HCT116 (cell line): ENCODE measurements around the gene ARIH2. TPM values are rescaled to one million over a fixed set of nuclear protein-coding genes. Genes with fewer than 3 reads are reported as not detected.

Experiments
- ATAC-seq: fragments of 200-7000 bp; cut with Tn5 transposase; 2 replicates; pipeline ENCODE4 v1.9.1; 2020; ENCODE audit warnings: mild to moderate bottlenecking, moderate library complexity
- BruUV-seq: library from RNA; stranded (reverse); fragments of 400-500 nt; replicated peaks from 2 replicates; lab custom pipeline; 2021; lab: Mats Ljungman, UMichigan
- CTCF ChIA-PET: fragments of 300-600 bp; sonication (Branson Sonifier 250); formaldehyde crosslinking; loops from one replicate; lab custom pipeline; 2021; ENCODE audit warnings: antibody characterized with exemption; lab: Charles Lee
- POLR2A ChIA-PET: fragments of 300-600, 350-600 bp; sonication (Branson Sonifier 250); formaldehyde crosslinking; loops from one replicate; lab custom pipeline; 2021; ENCODE audit warnings: antibody characterized with exemption; lab: Charles Lee
- RAD21 ChIA-PET, 2 experiments: fragments of 300-600 bp; sonication (Branson Sonifier 250); formaldehyde crosslinking; loops; one replicate each; lab custom pipeline; 2023; ENCODE audit warnings: low total read pairs in 2 of 2; ENCODE audit not compliant: uncharacterized antibody in 2 of 2, unreplicated experiment in 2 of 2, low non-redundant PET in 1 of 2; lab: Charles Lee
- DNase-seq: peaks from one replicate; pipeline ENCODE4 v3.0.0-alpha.2; 2010; ENCODE audit warnings: low read depth, low spot score
- H2AFZ ChIP-seq: fragments of 200-600 bp; shearing (Covaris generic), sonication (generic); 2 replicates; pipeline ENCODE4 v1.6.1; 2017; ENCODE audit warnings: low read depth, mixed run types, mixed read lengths, antibody characterized with exemption, low read length; ENCODE audit not compliant: poor library complexity, severe bottlenecking
- H3K27ac ChIP-seq: 2 replicates; pipeline ENCODE4 v1.5.1; 2012; ENCODE audit warnings: low read depth, low read length
- H3K27me3 ChIP-seq: fragments of 200-600 bp; sonication (generic); 2 replicates; pipeline ENCODE4 v1.6.1; 2016; ENCODE audit warnings: mixed run types, low read length, mixed read lengths; ENCODE audit not compliant: insufficient read depth
- H3K36me3 ChIP-seq, 2 experiments: fragments of 200-500 bp in 1 of 2; fragments of 200-600 bp in 1 of 2; sonication (Bioruptor generic) in 1 of 2; sonication (generic) in 1 of 2; 2 replicates each; pipeline versions ENCODE4 v1.5.1 to v1.6.1; 2014 to 2016; ENCODE audit warnings: low read length in 2 of 2, inconsistent platforms in 1 of 2, mixed read lengths in 1 of 2, mixed run types in 1 of 2; ENCODE audit not compliant: insufficient read depth in 2 of 2, control insufficient read depth in 1 of 2
- H3K4me1 ChIP-seq, 2 experiments: fragments of 200-600 bp in 1 of 2; sonication (generic) in 1 of 2; 2 replicates each; pipeline versions ENCODE4 v1.5.1 to v1.6.1; 2012 to 2017; ENCODE audit warnings: low read length in 2 of 2, inconsistent platforms in 1 of 2, mild to moderate bottlenecking in 1 of 2, mixed read lengths in 1 of 2, mixed run types in 1 of 2, moderate library complexity in 1 of 2; ENCODE audit not compliant: insufficient read depth in 2 of 2, control insufficient read depth in 1 of 2
- H3K4me2 ChIP-seq: fragments of 200-600 bp; sonication (generic); 2 replicates; pipeline ENCODE4 v1.6.1; 2017; ENCODE audit warnings: mixed run types, low read length, mixed read lengths
- H3K4me3 ChIP-seq, 2 experiments: fragments of 200-600 bp in 1 of 2; sonication (generic) in 1 of 2; replicated peaks in 1 of 2; 2 replicates each; pipeline ENCODE4 v1.5.1; 2011 to 2016; ENCODE audit warnings: low read length in 2 of 2, control low read depth in 1 of 2, low read depth in 1 of 2, mild to moderate bottlenecking in 1 of 2, mixed read lengths in 1 of 2, mixed run types in 1 of 2
- H3K79me2 ChIP-seq: fragments of 200-600 bp; sonication (generic); 2 replicates; pipeline ENCODE4 v1.6.1; 2017; ENCODE audit warnings: mild to moderate bottlenecking, mixed run types, low read length, moderate library complexity, mixed read lengths; ENCODE audit not compliant: insufficient read depth
- H3K9ac ChIP-seq: fragments of 200-600 bp; sonication (generic); 2 replicates; pipeline ENCODE4 v1.6.1; 2016; ENCODE audit warnings: low read length, mixed read lengths
- H3K9me2 ChIP-seq: fragments of 200-600 bp; sonication (generic), shearing (Covaris generic); 2 replicates; pipeline ENCODE4 v1.6.1; 2017; ENCODE audit warnings: mixed run types, mild to moderate bottlenecking, moderate library complexity; ENCODE audit not compliant: insufficient read depth
- H3K9me3 ChIP-seq, 2 experiments: fragments of 200-500 bp in 1 of 2; fragments of 200-600 bp in 1 of 2; sonication (Bioruptor generic) in 1 of 2; sonication (generic) in 1 of 2; 2 replicates each; pipeline ENCODE4 v1.6.1; 2014 to 2017; ENCODE audit warnings: low read length in 2 of 2, mixed read lengths in 2 of 2, inconsistent platforms in 1 of 2, low read depth in 1 of 2, mild to moderate bottlenecking in 1 of 2, mixed run types in 1 of 2, moderate library complexity in 1 of 2; ENCODE audit not compliant: control insufficient read depth in 1 of 2, insufficient read depth in 1 of 2
- H4K20me1 ChIP-seq: fragments of 200-600 bp; sonication (generic), shearing (Covaris generic); 2 replicates; pipeline ENCODE4 v1.6.1; 2017; ENCODE audit warnings: mixed run types, mild to moderate bottlenecking, moderate library complexity; ENCODE audit not compliant: insufficient read depth
- CEBPB ChIP-seq: IDR thresholded peaks from 2 replicates; pipeline ENCODE4 v1.6.1; 2012; ENCODE audit warnings: low read depth
- EGR1 ChIP-seq: IDR thresholded peaks from 2 replicates; pipeline ENCODE4 v1.6.1; 2012; ENCODE audit warnings: low read depth
- EZH2 ChIP-seq: fragments of 200-600 bp; sonication (generic); IDR thresholded peaks from 2 replicates; pipeline ENCODE4 v1.6.1; 2017; ENCODE audit warnings: antibody characterized with exemption, mixed run types
- EZH2phosphoT487 ChIP-seq: fragments of 200-600 bp; IDR thresholded peaks from 2 replicates; pipeline ENCODE4 v1.6.1; 2018; ENCODE audit warnings: antibody characterized with exemption, borderline replicate concordance
- POLR2A ChIP-seq: IDR thresholded peaks from 2 replicates; pipeline ENCODE4 v1.7.0; 2011; ENCODE audit warnings: borderline replicate concordance; ENCODE audit not compliant: insufficient read depth, insufficient read length; ENCODE audit errors: extremely low read depth
- RAD21 ChIP-seq: IDR thresholded peaks from 2 replicates; pipeline ENCODE4 v1.6.1; 2012; ENCODE audit warnings: low read depth, mild to moderate bottlenecking
- SIN3A ChIP-seq: IDR thresholded peaks from 2 replicates; pipeline ENCODE4 v1.6.1; 2012; ENCODE audit warnings: low read depth
- SP1 ChIP-seq: IDR thresholded peaks from 2 replicates; pipeline ENCODE4 v1.6.1; 2012; ENCODE audit warnings: low read depth
- SRF ChIP-seq: IDR thresholded peaks from 2 replicates; pipeline ENCODE4 v1.6.1; 2012; ENCODE audit warnings: low read depth
- TCF7L2 ChIP-seq: IDR thresholded peaks from 2 replicates; pipeline ENCODE4 v1.7.0; 2011; ENCODE audit warnings: borderline replicate concordance, inconsistent platforms; ENCODE audit not compliant: insufficient read depth, insufficient read length; ENCODE audit errors: extremely low read depth
- YY1 ChIP-seq: IDR thresholded peaks from 2 replicates; pipeline ENCODE4 v1.6.1; 2011; ENCODE audit warnings: low read length, low read depth, moderate library complexity, mild to moderate bottlenecking; ENCODE audit not compliant: insufficient replicate concordance; ENCODE audit errors: extremely low read depth
- ZBTB33 ChIP-seq: IDR thresholded peaks from 2 replicates; pipeline ENCODE4 v1.6.1; 2011; ENCODE audit warnings: mild to moderate bottlenecking, low read length, moderate library complexity; ENCODE audit not compliant: insufficient replicate concordance; ENCODE audit errors: extremely low read depth
- ZFX ChIP-seq: fragments of 450-650 bp; IDR thresholded peaks from 2 replicates; pipeline ENCODE4 v1.6.1; 2017
- ZNF274 ChIP-seq: fragments of 200-500 bp; sonication (Bioruptor generic); IDR thresholded peaks from 2 replicates; pipeline ENCODE4 v1.6.1; 2014; ENCODE audit warnings: mild to moderate bottlenecking, low read depth, low read length, inconsistent platforms
- intact Hi-C: fragments of 100-400 bp; cut with micrococcal nuclease; formaldehyde crosslinking; loops from 2 replicates; pipeline ENCODE4 v1.10.0; 2022
- total RNA-seq: library from RNA; stranded (reverse); gene quantifications from one replicate; pipeline ENCODE4 v1.2.1, GENCODE V29; 2021; ENCODE audit not compliant: unreplicated experiment
- TF ChIP-seq, protein P1 (sequence below): IDR thresholded peaks from 2 replicates; pipeline ENCODE4 v1.6.1; 2012
- TF ChIP-seq, protein P2 (sequence below), 3 experiments: fragments of 200-600 bp in 1 of 3; sonication (generic) in 1 of 3; IDR thresholded peaks in 2 of 3; conservative IDR thresholded peaks in 1 of 3; 2 replicates each; pipeline ENCODE4 v1.5.1; 2012 to 2017; ENCODE audit warnings: low read depth in 2 of 3, low read length in 2 of 3, antibody characterized with exemption in 1 of 3, borderline replicate concordance in 1 of 3, control low read depth in 1 of 3, mild to moderate bottlenecking in 1 of 3, mixed read lengths in 1 of 3, mixed run types in 1 of 3, moderate library complexity in 1 of 3; ENCODE audit not compliant: insufficient read depth in 1 of 3
- TF ChIP-seq, protein P3 (sequence below): IDR thresholded peaks from 2 replicates; pipeline ENCODE4 v1.6.1; 2012

The ARIH2 gene
- total RNA-seq, 1 experiment from 2014 or later: 105 TPM

- ChIA-PET POLR2A (interaction anchor here (0.8 to 2.6 kb wide), 11 partner anchors 10 to 411 kb away, joined by 3 to 52 read pairs (median 13); partner anchors contain the start of genes DALRD3, IMPDH2, KLHDC8B and NDUFAF3), RAD21 (interaction anchor here (0.6 to 1.9 kb wide), 5 partner anchors 11 to 442 kb away, joined by 3 to 8 read pairs (median 5); partner anchors contain the start of gene QRICH1 (in 1 of the 2)), CTCF (interaction anchor here (0.8 to 3.2 kb wide), 10 partner anchors 11 to 288 kb away, joined by 3 to 42 read pairs (median 4); partner anchors contain the start of genes DALRD3, IMPDH2, NDUFAF3 and P4HTM)
- no peaks in the 10 kb centered on the region for H4K20me1 ChIP-seq
- ATAC-seq (peak; percentile 91), DNase-seq (peak; percentile 94)
- no peaks in the 10 kb centered on the region for H3K27me3 ChIP-seq
- intact Hi-C loops: loop anchor here (1.0 kb wide), 1 partner anchor 11 kb away; the partner anchor contains the start of gene DALRD3
- no peaks in the 10 kb centered on the region for H3K9me2 ChIP-seq
- H3K27ac ChIP-seq: peak within 1 kb of the TSS; percentile 99
- H3K79me2 ChIP-seq: peaks cover 48% of the 10 kb centered on the region
- H3K9me3 ChIP-seq: no peaks in the 10 kb centered on the region
- H2AFZ ChIP-seq: no peak within 1 kb of the TSS
- peak within 1 kb of the TSS; percentile 91 for H3K4me2 ChIP-seq
- H3K9ac ChIP-seq: peak within 1 kb of the TSS; percentile 99
- peak within 1 kb of the TSS; percentile 72 to 86 for H3K4me3 ChIP-seq
- no TSS peak for BruUV-seq
- H3K4me1 ChIP-seq: peaks cover 3 to 26% of the 10 kb centered on the region in 2 experiments; a peak in 3 of 4 replicates
- H3K36me3 ChIP-seq: peaks cover 6 to 9% of the 10 kb centered on the region in 2 experiments; a peak in 3 of 4 replicates
- TF ChIP-seq YY1: peak; percentile 63
- peak; percentile 9; the same call in 1 of the 2 replicates for TF ChIP-seq ZFX
- TF ChIP-seq, protein P1, sequence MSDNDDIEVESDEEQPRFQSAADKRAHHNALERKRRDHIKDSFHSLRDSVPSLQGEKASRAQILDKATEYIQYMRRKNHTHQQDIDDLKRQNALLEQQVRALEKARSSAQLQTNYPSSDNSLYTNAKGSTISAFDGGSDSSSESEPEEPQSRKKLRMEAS: no peak
- TF ChIP-seq SP1: no peak
- TF ChIP-seq TCF7L2: peak; percentile 38
- TF ChIP-seq EZH2phosphoT487: no peak
- peak; percentile 94 for TF ChIP-seq ZBTB33
- TF ChIP-seq, protein P2, sequence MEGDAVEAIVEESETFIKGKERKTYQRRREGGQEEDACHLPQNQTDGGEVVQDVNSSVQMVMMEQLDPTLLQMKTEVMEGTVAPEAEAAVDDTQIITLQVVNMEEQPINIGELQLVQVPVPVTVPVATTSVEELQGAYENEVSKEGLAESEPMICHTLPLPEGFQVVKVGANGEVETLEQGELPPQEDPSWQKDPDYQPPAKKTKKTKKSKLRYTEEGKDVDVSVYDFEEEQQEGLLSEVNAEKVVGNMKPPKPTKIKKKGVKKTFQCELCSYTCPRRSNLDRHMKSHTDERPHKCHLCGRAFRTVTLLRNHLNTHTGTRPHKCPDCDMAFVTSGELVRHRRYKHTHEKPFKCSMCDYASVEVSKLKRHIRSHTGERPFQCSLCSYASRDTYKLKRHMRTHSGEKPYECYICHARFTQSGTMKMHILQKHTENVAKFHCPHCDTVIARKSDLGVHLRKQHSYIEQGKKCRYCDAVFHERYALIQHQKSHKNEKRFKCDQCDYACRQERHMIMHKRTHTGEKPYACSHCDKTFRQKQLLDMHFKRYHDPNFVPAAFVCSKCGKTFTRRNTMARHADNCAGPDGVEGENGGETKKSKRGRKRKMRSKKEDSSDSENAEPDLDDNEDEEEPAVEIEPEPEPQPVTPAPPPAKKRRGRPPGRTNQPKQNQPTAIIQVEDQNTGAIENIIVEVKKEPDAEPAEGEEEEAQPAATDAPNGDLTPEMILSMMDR (IDR thresholded peaks at IDR 0.05 in 2 of 3, conservative IDR thresholded peaks at IDR 0.05 in 1 of 3; ENCODE audit: borderline replicate concordance in 1 of 3, insufficient read depth in 1 of 3, low read depth in 2 of 3, low read length in 2 of 3): peak in 2 of 3 experiments; percentile 44 to 61; a peak in 3 of 6 replicates
- TF ChIP-seq EGR1: no peak
- TF ChIP-seq SRF: no peak
- no peak for TF ChIP-seq ZNF274
- no peak for TF ChIP-seq SIN3A
- TF ChIP-seq RAD21: no peak
- TF ChIP-seq POLR2A: peak; percentile 74
- TF ChIP-seq EZH2: no peak
- TF ChIP-seq CEBPB: no peak
- TF ChIP-seq, protein P3, sequence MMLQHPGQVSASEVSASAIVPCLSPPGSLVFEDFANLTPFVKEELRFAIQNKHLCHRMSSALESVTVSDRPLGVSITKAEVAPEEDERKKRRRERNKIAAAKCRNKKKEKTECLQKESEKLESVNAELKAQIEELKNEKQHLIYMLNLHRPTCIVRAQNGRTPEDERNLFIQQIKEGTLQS: no peak
These were observed 88.6 kb downstream of the ARIH2 start, which contains the start of gene WDR6 for GRCh38 chr3:49007068-49007770. WDR6 (plus strand) TSS chr3:49007391; CDS start chr3:49007432, 41 bp downstream.
